Forelimb muscle (tissue), 1 donor: Measurements from ENCODE around the gene PEX3. TPM values are rescaled to one million over a fixed set of nuclear protein-coding genes. Genes with fewer than 3 reads are reported as not detected.

Source experiments
- DNase-seq: peaks from one replicate; pipeline ENCODE4 v3.0.0-alpha.2; 2013; ENCODE audit warnings: low read depth
- polyA plus RNA-seq: library from polyadenylated mRNA; unstranded; fragments of 120-200 nt; gene quantifications from one replicate; pipeline ENCODE4 v1.2.1, GENCODE V29; 2013; ENCODE audit not compliant: insufficient read length

Gene PEX3
- polyA plus RNA-seq, 1 donor: 13.0 TPM

DNA sequence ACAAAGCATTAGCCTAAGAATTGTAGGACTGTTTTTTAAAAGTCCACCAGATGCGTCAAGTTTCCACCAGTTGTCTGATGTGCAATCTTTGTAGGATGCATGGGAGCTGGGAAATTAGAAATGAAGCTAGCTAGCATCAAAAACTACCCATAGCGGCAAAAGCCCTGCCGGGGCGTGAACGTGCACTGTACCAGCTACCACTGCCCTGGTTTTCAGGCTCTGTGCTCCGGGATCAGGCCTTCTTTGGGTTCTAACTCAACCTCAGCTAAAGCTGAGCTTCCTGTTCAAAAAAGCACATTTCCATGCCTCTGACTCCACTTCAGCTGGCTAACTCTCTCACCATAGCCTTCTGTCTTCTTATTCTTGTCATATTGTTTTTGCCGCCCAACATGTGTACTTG, 87.8 kb downstream of the PEX3 start:
- no peak for DNase-seq

GRCh38 chr6:143539106-143539505, 88.5 kb downstream of the PEX3 start:
- DNase-seq: no peak

DNA sequence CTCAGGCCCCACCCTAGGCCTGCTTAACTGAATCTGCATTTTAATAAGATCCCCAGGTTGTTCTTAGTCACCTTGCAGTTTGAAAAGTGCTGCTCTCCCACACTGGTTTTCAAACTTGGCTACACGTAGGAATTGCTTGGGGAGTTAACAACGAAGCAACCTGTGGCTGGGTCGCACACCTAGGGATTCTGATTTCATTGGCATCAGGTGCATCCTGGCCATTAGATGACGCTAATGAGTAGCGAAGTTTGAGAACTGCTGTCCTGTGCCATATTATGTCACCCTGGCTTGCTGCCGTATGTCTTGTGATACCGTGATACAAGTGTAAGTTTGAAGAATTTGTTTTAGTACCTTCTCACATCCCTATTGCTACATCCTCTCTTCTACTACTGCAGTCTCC, 89.1 kb downstream of the PEX3 start:
- DNase-seq: no peak

DNA sequence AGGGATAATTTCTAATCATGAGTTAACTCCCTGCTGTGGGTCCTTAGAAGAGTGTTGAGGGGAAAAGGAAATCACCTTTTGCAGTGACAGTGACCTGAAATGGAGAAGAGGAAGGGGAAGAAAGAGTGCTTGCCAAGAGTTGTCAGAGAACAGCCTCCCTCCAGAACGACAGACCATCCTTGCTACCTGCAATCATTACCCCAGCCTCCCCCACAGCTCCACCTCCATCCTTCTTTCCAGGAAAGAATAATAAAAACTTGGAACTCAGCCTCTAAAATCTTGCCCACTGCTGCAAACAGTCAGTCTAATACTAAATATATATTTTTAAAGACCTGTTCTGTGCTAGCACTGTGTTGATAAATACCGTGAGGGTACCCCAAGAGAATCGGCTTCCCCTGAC, 89.6 kb downstream of the PEX3 start:
- DNase-seq: no peak

Other genes with a start within 250 kb of the PEX3 start
- 10.5 TPM for gene ADAT2, start 110 bp upstream of the PEX3 start, polyA plus RNA-seq
- 23.7 TPM for gene FUCA2, start 60.9 kb downstream of the PEX3 start, polyA plus RNA-seq
- 29.7 TPM for gene PHACTR2, start 227.2 kb downstream of the PEX3 start, polyA plus RNA-seq